Naive thymus-derived CD4-positive, alpha-beta T cell (primary cell): ENCODE data around the gene DOCK10. TPM values are rescaled to one million over a fixed set of nuclear protein-coding genes. Genes with fewer than 3 reads are reported as not detected.

Source experiments
- ATAC-seq: fragments of 150-1000 bp; cut with Tn5 transposase; 2 replicates; pipeline ENCODE4 v1.10.0; 2021; ENCODE audit warnings: mild to moderate bottlenecking, moderate library complexity
- CTCF ChIA-PET: fragments of 350-600 bp; sonication (Branson Sonifier 250); formaldehyde crosslinking; loops from one replicate; lab custom pipeline; 2021; ENCODE audit warnings: antibody characterized with exemption; lab: Charles Lee
- POLR2A ChIA-PET: fragments of 350-600 bp; sonication (Branson Sonifier 250); formaldehyde crosslinking; loops from one replicate; lab custom pipeline; 2021; ENCODE audit warnings: antibody characterized with exemption, inconsistent platforms; lab: Charles Lee
- DNase-seq, 9 donors: peaks; one replicate each; pipeline versions ENCODE4 v3.0.0 to v3.0.0-alpha.2; 2020 to 2022; ENCODE audit warnings: mixed read lengths in 1 of 9
- H3K27ac ChIP-seq: one replicate; pipeline ENCODE4 v1.7.0; 2013; ENCODE audit warnings: mild to moderate bottlenecking, low read depth, low read length, moderate library complexity
- H3K27me3 ChIP-seq, 2 donors: one replicate each; pipeline ENCODE4 v1.7.0; 2013; ENCODE audit warnings: low read length in 2 of 2, mild to moderate bottlenecking in 2 of 2, moderate library complexity in 2 of 2; ENCODE audit not compliant: control insufficient read depth in 2 of 2, insufficient read depth in 2 of 2
- H3K36me3 ChIP-seq, 3 experiments: 1 replicate in 2 of 3; 2 replicates in 1 of 3; pipeline ENCODE4 v1.7.0; 2013; ENCODE audit warnings: low read length in 3 of 3, mild to moderate bottlenecking in 3 of 3, moderate library complexity in 1 of 3; ENCODE audit not compliant: insufficient read depth in 3 of 3, control insufficient read depth in 2 of 3
- H3K4me1 ChIP-seq, 2 donors: one replicate each; pipeline ENCODE4 v1.7.0; 2013; ENCODE audit warnings: low read length in 2 of 2, mild to moderate bottlenecking in 2 of 2, moderate library complexity in 1 of 2; ENCODE audit not compliant: control insufficient read depth in 2 of 2, insufficient read depth in 2 of 2
- H3K4me3 ChIP-seq: 2 replicates; pipeline ENCODE4 v1.7.0; 2013; ENCODE audit warnings: mild to moderate bottlenecking, low read length
- H3K9me3 ChIP-seq, 3 experiments: 1 replicate in 2 of 3; 2 replicates in 1 of 3; pipeline ENCODE4 v1.7.0; 2013; ENCODE audit warnings: low read length in 3 of 3; ENCODE audit not compliant: control insufficient read depth in 2 of 3
- H3K27ac Mint-ChIP-seq, 9 donors: one replicate each; pipeline ENCODE4 v1.8.0; 2020 to 2022; ENCODE audit warnings: mixed read lengths in 9 of 9, mild to moderate bottlenecking in 8 of 9, moderate library complexity in 5 of 9, inconsistent platforms in 2 of 9
- H3K27me3 Mint-ChIP-seq, 5 donors: one replicate each; pipeline ENCODE4 v1.8.0; 2021 to 2022; ENCODE audit warnings: mixed read lengths in 5 of 5, mild to moderate bottlenecking in 1 of 5
- H3K36me3 Mint-ChIP-seq, 5 donors: one replicate each; pipeline ENCODE4 v1.8.0; 2020 to 2022; ENCODE audit warnings: mixed read lengths in 5 of 5, mild to moderate bottlenecking in 3 of 5, inconsistent platforms in 1 of 5
- H3K4me1 Mint-ChIP-seq, 7 donors: one replicate each; pipeline ENCODE4 v1.8.0; 2020 to 2022; ENCODE audit warnings: mixed read lengths in 7 of 7, mild to moderate bottlenecking in 3 of 7, inconsistent platforms in 1 of 7
- H3K4me3 Mint-ChIP-seq, 10 donors: one replicate each; pipeline ENCODE4 v1.8.0; 2020 to 2022; ENCODE audit warnings: mild to moderate bottlenecking in 10 of 10, mixed read lengths in 10 of 10, moderate library complexity in 6 of 10, inconsistent platforms in 2 of 10
- H3K9me3 Mint-ChIP-seq, 11 donors: one replicate each; pipeline ENCODE4 v1.8.0; 2020 to 2022; ENCODE audit warnings: mixed read lengths in 11 of 11, mild to moderate bottlenecking in 4 of 11, inconsistent platforms in 1 of 11, moderate library complexity in 1 of 11
- intact Hi-C, 2 donors: fragments of 100-400 bp; cut with micrococcal nuclease; formaldehyde crosslinking; loops; one replicate each; pipeline ENCODE4 v1.15.1; 2023
- polyA plus RNA-seq, 2 donors: library from polyadenylated mRNA; unstranded; fragments of 300-500 nt; fragmentation: Illumina TruSeq; gene quantifications; one replicate each; pipeline ENCODE4 v1.2.3, GENCODE V29; 2021
- total RNA-seq, 6 experiments: library from RNA in 5 of 6; stranded (reverse) in 5 of 6; gene quantifications; 1 replicate in 5 of 6; 2 replicates in 1 of 6; pipeline ENCODE4 v1.2.3 and lab custom pipeline; 2021 to 2026

Gene DOCK10
- total RNA-seq (100 to 1,000 TPM; 200 to 275 (median 231) TPM), polyA plus RNA-seq (10 to 100 TPM; 64.2 to 71.2 TPM), total RNA-seq (lab: John Stamatoyannopoulos, UW) (555 reads per million, percentile 98 among the genes with 10 or more reads in this experiment)

DNA sequence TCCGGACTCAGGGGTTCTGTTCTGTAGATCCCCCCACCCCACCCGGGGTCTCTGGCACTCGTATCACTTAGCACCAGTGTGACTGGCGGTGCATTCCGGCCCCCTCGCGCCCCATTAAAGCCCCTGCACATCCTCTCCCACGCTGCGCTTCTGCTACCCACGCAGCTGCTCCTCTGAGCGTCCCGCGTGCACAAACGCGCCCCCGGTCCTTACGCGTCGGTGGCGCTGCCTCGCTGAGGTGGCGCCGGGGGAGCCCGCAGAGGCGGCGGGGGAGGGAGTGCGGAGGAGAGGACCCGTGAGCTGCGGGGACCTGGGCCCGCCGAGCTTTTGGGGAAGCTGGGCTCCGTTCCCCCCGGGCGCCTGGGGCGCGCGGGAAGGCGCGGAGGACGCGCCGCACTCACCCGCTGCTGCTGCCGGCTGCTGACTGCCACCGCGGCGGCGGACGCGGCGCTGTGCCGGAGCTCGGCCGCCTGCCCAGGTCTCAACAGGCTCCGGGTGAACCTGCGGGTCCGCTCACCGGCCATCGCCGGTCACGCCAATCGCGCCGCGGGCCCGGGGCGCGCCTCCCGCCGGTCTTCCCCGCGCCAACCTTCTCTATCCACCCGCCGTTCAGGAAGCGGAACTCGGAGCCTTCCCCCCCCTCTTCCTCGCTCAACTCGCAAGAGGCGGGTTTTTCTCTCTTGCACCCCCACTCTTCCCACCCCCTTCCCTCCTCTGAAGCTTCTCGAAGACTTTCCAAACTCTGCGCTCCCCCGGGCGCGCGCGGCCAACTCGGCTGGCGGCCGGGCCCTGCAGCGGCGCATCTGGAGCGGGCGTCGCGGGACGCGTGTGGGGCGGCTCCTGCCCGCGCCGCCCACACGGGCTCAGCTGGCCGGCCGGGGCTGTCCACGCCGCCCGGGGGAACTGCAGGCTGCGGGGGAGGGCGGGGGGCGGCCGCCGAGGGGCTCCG, at the start of gene DOCK10:
TSS of gene DOCK10 (minus strand) at position 618 of the 949 bp plus-strand sequence. CDS start at position 524, 94 bp downstream.
- Histone ChIP-seq H3K9me3 (no peaks in the 10 kb centered on the region), H3K27me3 (no peaks in the 10 kb centered on the region), H3K27ac (peak within 1 kb of the TSS; percentile 96), H3K4me1 (peaks cover 31 to 41% of the 10 kb centered on the region in 2 donors), H3K4me3 (peak within 1 kb of the TSS; percentile 85), H3K36me3 (peaks cover 0 to 5% (median 0%) of the 10 kb centered on the region in 3 experiments)
- H3K4me3 Mint-ChIP-seq: peak within 1 kb of the TSS; percentile 93 to 100 (median 98)
- peaks cover 0 to 29% (median 0%) of the 10 kb centered on the region in 5 donors for H3K27me3 Mint-ChIP-seq
- no peaks in the 10 kb centered on the region for H3K9me3 Mint-ChIP-seq
- intact Hi-C loops: loop anchor here (1.0 to 10.0 kb wide), 17 partner anchors 10 to 1795 kb away; partner anchors contain the start of genes CUL3 (in 2 of the 2), RHBDD1 (in 2 of the 2) and MRPL44 (in 1 of the 2)
- CTCF ChIA-PET: interaction anchor here (0.7 to 1.0 kb wide), 5 partner anchors 9 to 80 kb away, joined by 3 to 4 read pairs (median 3); no protein-coding TSS in a partner anchor
- ATAC-seq (peak; percentile 67), DNase-seq (peak; percentile 38 to 60 (median 57))
- H3K27ac Mint-ChIP-seq: peak within 1 kb of the TSS; percentile 92 to 99 (median 96)
- POLR2A ChIA-PET: interaction anchor here (0.6 to 4.8 kb wide), 19 partner anchors 8 to 174 kb away, joined by 3 to 33 read pairs (median 4); no protein-coding TSS in a partner anchor
- peaks cover 0 to 32% (median 4%) of the 10 kb centered on the region in 5 donors for H3K36me3 Mint-ChIP-seq
- peaks cover 40 to 61% (median 55%) of the 10 kb centered on the region in 7 donors for H3K4me1 Mint-ChIP-seq

GRCh38 chr2:225091336-225091735, 49.1 kb upstream of the DOCK10 start:
- Mint-ChIP-seq H3K36me3 (no peaks in the 10 kb centered on the region), H3K9me3 (peaks cover 0 to 4% (median 0%) of the 10 kb centered on the region in 11 donors), H3K4me1 (peaks cover 5 to 17% (median 9%) of the 10 kb centered on the region in 7 donors), H3K4me3 (no peak overlapping the region), H3K27me3 (peaks cover 0 to 39% (median 0%) of the 10 kb centered on the region in 5 donors), H3K27ac (no peak overlapping the region)
- no peaks in the 10 kb centered on the region for H3K9me3 ChIP-seq
- no peak overlapping the region for H3K4me3 ChIP-seq
- no peaks in the 10 kb centered on the region for H3K36me3 ChIP-seq
- no peak overlapping the region for H3K27ac ChIP-seq
- H3K4me1 ChIP-seq: peaks cover 0 to 4% of the 10 kb centered on the region in 2 donors
- DNase-seq (no peak), ATAC-seq (no peak)
- POLR2A ChIA-PET: no interaction called here
- H3K27me3 ChIP-seq: no peaks in the 10 kb centered on the region
- CTCF ChIA-PET: no interaction called here
- intact Hi-C loops: loop anchor here in 1 of 2 donors (2.0 kb wide), 1 partner anchor 13 kb away; no protein-coding TSS in a partner anchor

- H3K36me3 Mint-ChIP-seq: no peaks in the 10 kb centered on the region
- Histone ChIP-seq H3K4me1 (peaks cover 0 to 4% of the 10 kb centered on the region in 2 donors), H3K9me3 (no peaks in the 10 kb centered on the region), H3K27me3 (no peaks in the 10 kb centered on the region), H3K36me3 (no peaks in the 10 kb centered on the region), H3K27ac (no peak overlapping the region), H3K4me3 (no peak overlapping the region)
- H3K4me3 Mint-ChIP-seq: no peak overlapping the region
- no peak for DNase-seq
- peaks cover 0 to 4% (median 0%) of the 10 kb centered on the region in 11 donors for H3K9me3 Mint-ChIP-seq
- ChIA-PET POLR2A (no interaction called here), CTCF (no interaction called here)
- H3K27me3 Mint-ChIP-seq: peaks cover 0 to 39% (median 0%) of the 10 kb centered on the region in 5 donors
- ATAC-seq: no peak
- intact Hi-C loops: loop anchor here in 1 of 2 donors (2.0 kb wide), 1 partner anchor 14 kb away; no protein-coding TSS in a partner anchor
- H3K27ac Mint-ChIP-seq: no peak overlapping the region
- peaks cover 5 to 19% (median 12%) of the 10 kb centered on the region in 7 donors for H3K4me1 Mint-ChIP-seq
Measured at GRCh38 chr2:225090746-225091145, 48.5 kb upstream of the DOCK10 start.

GRCh38 chr2:225086915-225087314, 44.6 kb upstream of the DOCK10 start:
- H3K9me3 Mint-ChIP-seq: no peaks in the 10 kb centered on the region
- H3K36me3 ChIP-seq: no peaks in the 10 kb centered on the region
- intact Hi-C loops: loop anchor here in 1 of 2 donors (2.0 kb wide), 1 partner anchor 34 kb away; no protein-coding TSS in a partner anchor
- no peak overlapping the region for H3K27ac ChIP-seq
- no peaks in the 10 kb centered on the region for H3K9me3 ChIP-seq
- ChIA-PET POLR2A (interaction anchor here (0.6 to 1.4 kb wide), 2 partner anchors 9 to 173 kb away, joined by 4 read pairs; no protein-coding TSS in a partner anchor), CTCF (interaction anchor here (0.5 to 0.6 kb wide), 2 partner anchors 33 to 54 kb away, joined by 3 read pairs; no protein-coding TSS in a partner anchor)
- ATAC-seq (no peak), DNase-seq (no peak)
- peaks cover 0 to 24% (median 0%) of the 10 kb centered on the region in 5 donors for H3K27me3 Mint-ChIP-seq
- no peaks in the 10 kb centered on the region for H3K27me3 ChIP-seq
- H3K4me1 Mint-ChIP-seq: peaks cover 5 to 19% (median 12%) of the 10 kb centered on the region in 7 donors
- H3K27ac Mint-ChIP-seq: peak overlapping the region in 4 of 9 donors; percentile 59 to 91 (median 75)
- H3K4me1 ChIP-seq: peaks cover 0 to 4% of the 10 kb centered on the region in 2 donors
- no peaks in the 10 kb centered on the region for H3K36me3 Mint-ChIP-seq
- no peak overlapping the region for H3K4me3 ChIP-seq
- peak overlapping the region; percentile 10 to 88 (median 60) for H3K4me3 Mint-ChIP-seq

GRCh38 chr2:225086439-225086838, 44.2 kb upstream of the DOCK10 start:
- no peaks in the 10 kb centered on the region for H3K27me3 ChIP-seq
- Mint-ChIP-seq H3K36me3 (no peaks in the 10 kb centered on the region), H3K27me3 (peaks cover 0 to 24% (median 0%) of the 10 kb centered on the region in 5 donors), H3K4me3 (peak overlapping the region in 2 of 10 donors; percentile 4 to 88), H3K27ac (peak overlapping the region in 3 of 9 donors; percentile 0 to 31 (median 5)), H3K4me1 (peaks cover 5 to 19% (median 12%) of the 10 kb centered on the region in 7 donors), H3K9me3 (no peaks in the 10 kb centered on the region)
- DNase-seq: no peak
- intact Hi-C loops: loop anchor here in 1 of 2 donors (2.0 kb wide), 1 partner anchor 34 kb away; no protein-coding TSS in a partner anchor
- no peak overlapping the region for H3K4me3 ChIP-seq
- no peaks in the 10 kb centered on the region for H3K36me3 ChIP-seq
- CTCF ChIA-PET: interaction anchor here (0.5 kb wide), 1 partner anchor 54 kb away, joined by 3 read pairs; no protein-coding TSS in a partner anchor
- POLR2A ChIA-PET: interaction anchor here (1.4 kb wide), 1 partner anchor 9 kb away, joined by 4 read pairs; no protein-coding TSS in a partner anchor
- H3K4me1 ChIP-seq: peaks cover 0 to 4% of the 10 kb centered on the region in 2 donors
- no peak overlapping the region for H3K27ac ChIP-seq
- H3K9me3 ChIP-seq: no peaks in the 10 kb centered on the region
- no peak for ATAC-seq

DNA sequence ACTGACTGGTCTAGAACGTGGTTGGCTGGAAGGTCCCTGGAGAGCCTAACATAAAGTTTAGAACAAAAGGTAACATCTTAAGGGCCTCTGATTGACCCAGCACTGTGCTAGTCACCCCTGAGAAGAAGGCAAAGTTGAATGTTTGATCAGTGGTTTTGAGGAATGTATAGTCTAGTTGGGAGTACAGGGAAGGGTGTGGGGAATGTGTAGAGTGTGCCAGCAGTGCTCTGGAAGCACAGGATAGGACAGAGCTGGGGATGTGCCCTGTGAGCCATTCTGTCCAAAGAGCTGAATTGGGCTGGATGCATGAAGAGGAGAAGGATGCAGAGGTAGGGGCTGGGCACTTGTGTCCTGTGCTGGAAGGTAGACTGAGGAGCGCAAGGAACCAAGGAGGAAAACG, 41.0 kb upstream of the DOCK10 start:
- Histone ChIP-seq H3K36me3 (no peaks in the 10 kb centered on the region), H3K4me1 (peaks cover 0 to 4% of the 10 kb centered on the region in 2 donors), H3K27ac (no peak overlapping the region), H3K4me3 (no peak overlapping the region), H3K9me3 (no peaks in the 10 kb centered on the region), H3K27me3 (no peaks in the 10 kb centered on the region)
- Mint-ChIP-seq H3K27ac (peak overlapping the region in 2 of 9 donors; percentile 10 to 54), H3K4me1 (peaks cover 5 to 14% (median 12%) of the 10 kb centered on the region in 7 donors), H3K27me3 (peaks cover 0 to 12% (median 0%) of the 10 kb centered on the region in 5 donors), H3K4me3 (no peak overlapping the region), H3K9me3 (no peaks in the 10 kb centered on the region), H3K36me3 (peaks cover 0 to 4% (median 0%) of the 10 kb centered on the region in 5 donors)
- intact Hi-C loops: no loop called here
- no peak for DNase-seq
- CTCF ChIA-PET: no interaction called here
- POLR2A ChIA-PET: no interaction called here
- no peak for ATAC-seq
